Frontal cortex (tissue), 4 donors: ENCODE data around the gene SELPLG. TPM values are rescaled to one million over a fixed set of nuclear protein-coding genes. Genes with fewer than 3 reads are reported as not detected.
"Not testable (repeated sequence)": the region's sequence is repeated elsewhere in the genome, so short reads cannot be mapped to it uniquely, and the experiment has no call there.

Source experiments
- DNase-seq, 2 donors: peaks; one replicate each; pipeline ENCODE4 v3.0.0; 2012; ENCODE audit warnings: low spot score in 2 of 2
- FAIRE-seq: peaks from 2 replicates; lab custom pipeline; 2012; peaks lifted over from hg19 to GRCh38; lab: Jason Lieb, UNC
- total RNA-seq: library from RNA; depleted of rRNA; stranded (reverse); fragments of >200 nt; gene quantifications from one replicate; pipeline ENCODE4 v1.2.3, GENCODE V29; 2014
- donor health status: control.
- donor health status: control.
- donor health status: control.

Gene SELPLG
- total RNA-seq, 1 donor from 2014 or later: 1.2 TPM

GRCh38 chr12:108657130-108657745 is 23.5 kb upstream of the SELPLG start:
- DNase-seq: no peak
- FAIRE-seq: no peak

GRCh38 chr12:108656247-108656646 is 22.6 kb upstream of the SELPLG start:
- not testable (repeated sequence) for FAIRE-seq

GRCh38 chr12:108655812-108656175 is 22.1 kb upstream of the SELPLG start:
- not testable (repeated sequence) for FAIRE-seq, DNase-seq

More at GRCh38 chr12:108656247-108656646, 22.6 kb upstream of the SELPLG start:
- DNase-seq: not testable (repeated sequence)

GRCh38 chr12:108654622-108655021 is 20.9 kb upstream of the SELPLG start:
- FAIRE-seq, DNase-seq: not testable (repeated sequence)

- FAIRE-seq: no peak
- DNase-seq: no peak
Measured at GRCh38 chr12:108653922-108654321, 20.2 kb upstream of the SELPLG start.

- FAIRE-seq (no peak), DNase-seq (no peak)
Measured at GRCh38 chr12:108653082-108653516, 19.4 kb upstream of the SELPLG start.

GRCh38 chr12:108650083-108650482 is 16.4 kb upstream of the SELPLG start:
- no peak for DNase-seq
- no peak for FAIRE-seq

- no peak for DNase-seq
- no peak for FAIRE-seq
Measured at GRCh38 chr12:108649669-108650068, 16.0 kb upstream of the SELPLG start.

GRCh38 chr12:108649126-108649525 is 15.4 kb upstream of the SELPLG start:
- no peak for FAIRE-seq
- no peak for DNase-seq

- DNase-seq (no peak), FAIRE-seq (no peak)
Measured at GRCh38 chr12:108648371-108648770, 14.7 kb upstream of the SELPLG start.

- FAIRE-seq (no peak), DNase-seq (no peak)
Measured at GRCh38 chr12:108647585-108648287, 14.0 kb upstream of the SELPLG start.

- no peak for DNase-seq
Measured at GRCh38 chr12:108646600-108647579, 13.2 kb upstream of the SELPLG start.

GRCh38 chr12:108645686-108646599 is 12.2 kb upstream of the SELPLG start:
- FAIRE-seq (no peak), DNase-seq (no peak)

More at GRCh38 chr12:108646600-108647579, 13.2 kb upstream of the SELPLG start:
- FAIRE-seq: no peak

GRCh38 chr12:108644811-108645120 is 11.1 kb upstream of the SELPLG start:
- FAIRE-seq: no peak
- no peak for DNase-seq

GRCh38 chr12:108643941-108644810 is 10.5 kb upstream of the SELPLG start:
- FAIRE-seq: no peak
- peak in 1 of 2 donors; percentile 55 for DNase-seq

- FAIRE-seq: no peak
- DNase-seq: no peak
Measured at GRCh38 chr12:108642899-108643654, 9.4 kb upstream of the SELPLG start.

GRCh38 chr12:108642269-108642870 is 8.7 kb upstream of the SELPLG start:
- no peak for FAIRE-seq
- DNase-seq: no peak
